GM18951 (cell line): ENCODE data around the gene OR14A16.

Experiments used
- POLR2A ChIP-seq: IDR thresholded peaks from 4 replicates; pipeline ENCODE4 v1.6.1; 2011; ENCODE audit warnings: mild to moderate bottlenecking; ENCODE audit not compliant: insufficient read length, insufficient read depth; ENCODE audit errors: extremely low read depth
- in situ Hi-C: fragments of 300-500 bp; cut with MboI; formaldehyde crosslinking; loops from one replicate; pipeline ENCODE4 v1.12.0; 2022; ENCODE audit warnings: low sequenced_read_pairs, mixed read lengths, inconsistent platforms; ENCODE audit not compliant: unreplicated experiment

Gene OR14A16, protein sequence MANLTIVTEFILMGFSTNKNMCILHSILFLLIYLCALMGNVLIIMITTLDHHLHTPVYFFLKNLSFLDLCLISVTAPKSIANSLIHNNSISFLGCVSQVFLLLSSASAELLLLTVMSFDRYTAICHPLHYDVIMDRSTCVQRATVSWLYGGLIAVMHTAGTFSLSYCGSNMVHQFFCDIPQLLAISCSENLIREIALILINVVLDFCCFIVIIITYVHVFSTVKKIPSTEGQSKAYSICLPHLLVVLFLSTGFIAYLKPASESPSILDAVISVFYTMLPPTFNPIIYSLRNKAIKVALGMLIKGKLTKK

DNA sequence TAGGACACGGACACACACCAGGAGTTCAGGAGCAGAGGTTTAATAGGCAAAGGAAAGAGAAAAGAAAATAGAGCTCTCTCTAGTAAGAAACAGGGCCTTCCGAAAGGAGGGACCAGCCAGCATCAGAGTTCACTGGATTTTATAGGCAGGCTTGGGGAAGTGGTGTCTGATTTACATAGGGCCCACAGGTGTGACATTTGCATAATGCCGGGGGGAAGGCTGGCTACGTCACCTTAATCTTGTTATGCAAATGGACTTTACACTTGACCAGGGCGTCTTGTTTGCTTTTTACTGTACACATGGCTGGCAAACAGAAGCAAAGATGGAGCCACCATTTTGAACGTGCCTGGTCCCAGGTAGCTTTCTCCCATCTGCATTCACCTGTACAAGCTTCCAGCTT lies at the start of gene OR14A16:
Gene OR14A16 (minus strand): TSS at position 97 of the 400 bp plus-strand sequence. CDS start 8,390 bp downstream, outside the sequence.
- in situ Hi-C loops, result no loop called here
- no peak for TF ChIP-seq POLR2A

DNA sequence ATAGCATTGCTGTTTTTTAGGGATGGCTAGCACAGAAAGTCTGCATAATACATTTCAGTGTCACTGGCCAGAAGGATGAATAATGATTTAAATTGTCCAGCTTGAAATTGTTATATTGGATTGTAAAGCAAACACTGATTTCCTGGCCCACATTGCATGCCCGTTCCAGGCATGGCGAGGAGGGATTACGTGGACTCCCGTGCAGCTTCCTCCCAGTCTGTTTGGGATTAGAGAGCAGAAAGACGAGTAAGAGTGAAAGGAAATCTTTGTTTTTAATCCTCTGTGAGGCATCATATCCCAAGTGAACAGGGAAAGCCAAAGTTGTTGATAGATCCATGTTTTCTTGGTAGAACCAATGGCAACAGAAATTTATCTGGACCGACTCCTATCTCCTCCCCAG lies 41.5 kb upstream of the OR14A16 start:
- in situ Hi-C loops, result no loop called here
- TF ChIP-seq POLR2A, result no peak

DNA sequence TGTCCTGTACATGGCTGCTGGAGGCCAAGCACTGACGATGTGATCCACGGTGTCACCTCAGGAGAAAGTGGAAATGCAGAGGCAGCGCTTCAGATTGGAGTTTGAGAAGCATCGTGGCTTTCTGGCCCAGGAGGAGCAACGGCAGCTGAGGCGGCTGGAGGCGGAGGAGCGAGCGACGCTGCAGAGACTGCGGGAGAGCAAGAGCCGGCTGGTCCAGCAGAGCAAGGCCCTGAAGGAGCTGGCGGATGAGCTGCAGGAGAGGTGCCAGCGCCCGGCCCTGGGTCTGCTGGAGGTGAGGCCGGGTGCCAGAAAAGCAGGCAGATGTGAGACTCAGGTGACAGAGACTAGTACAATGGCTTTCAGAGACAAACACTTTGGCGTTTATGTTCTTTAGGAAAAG lies 40.7 kb upstream of the OR14A16 start:
- TF ChIP-seq POLR2A, result no peak
- in situ Hi-C loops, result no loop called here

DNA sequence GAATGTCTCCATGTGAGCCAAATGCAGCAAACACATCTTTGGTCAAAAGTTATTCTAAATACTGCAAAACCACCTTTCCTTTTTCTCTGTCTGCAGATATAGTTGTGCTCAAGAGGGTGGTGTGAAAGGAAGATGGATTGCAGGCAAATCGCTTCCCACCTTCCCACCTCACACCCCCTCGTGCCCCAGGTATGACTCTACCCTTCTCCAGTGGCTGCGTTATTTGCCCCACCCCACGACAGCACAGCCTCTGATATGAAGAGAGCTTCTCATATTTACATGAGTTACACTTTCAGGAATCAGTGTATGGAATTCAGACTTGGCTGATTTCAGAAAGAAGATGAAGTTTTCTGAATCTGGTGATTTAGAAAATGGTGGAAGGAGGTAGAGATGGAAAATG lies 38.8 kb upstream of the OR14A16 start:
- in situ Hi-C loops, result no loop called here
- TF ChIP-seq POLR2A, result no peak

DNA sequence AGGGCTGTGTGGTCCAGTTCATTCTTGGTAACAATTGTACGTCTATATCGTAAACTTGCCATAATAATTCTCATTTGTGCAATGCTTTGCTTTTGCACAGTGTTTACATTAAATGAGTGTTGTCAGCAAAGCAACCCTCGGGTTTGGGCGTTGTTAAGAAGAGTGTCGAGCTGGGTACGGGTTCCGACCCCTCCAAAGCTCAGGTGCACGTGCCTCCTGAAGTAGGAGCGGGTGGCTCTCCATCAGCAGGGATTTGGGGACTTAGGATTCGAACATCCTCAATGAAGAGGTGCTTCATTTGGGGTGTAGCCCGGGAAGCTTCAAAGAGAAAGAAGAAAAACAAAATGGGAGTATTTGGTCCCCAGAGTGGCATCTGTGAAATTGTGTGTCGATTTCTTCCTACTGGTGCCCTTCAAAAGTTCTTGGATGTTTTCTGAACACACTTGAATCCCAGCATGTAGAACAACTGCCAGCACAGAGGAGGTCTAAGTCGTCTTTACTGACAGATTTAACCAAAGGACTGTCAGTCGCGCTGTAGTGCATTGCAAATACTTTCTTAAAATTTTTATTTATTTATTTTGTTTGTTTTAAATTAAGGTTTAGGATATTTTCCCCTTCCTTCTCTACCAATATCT lies 34.2 kb upstream of the OR14A16 start:
- TF ChIP-seq POLR2A, result no peak
- in situ Hi-C loops, result no loop called here

DNA sequence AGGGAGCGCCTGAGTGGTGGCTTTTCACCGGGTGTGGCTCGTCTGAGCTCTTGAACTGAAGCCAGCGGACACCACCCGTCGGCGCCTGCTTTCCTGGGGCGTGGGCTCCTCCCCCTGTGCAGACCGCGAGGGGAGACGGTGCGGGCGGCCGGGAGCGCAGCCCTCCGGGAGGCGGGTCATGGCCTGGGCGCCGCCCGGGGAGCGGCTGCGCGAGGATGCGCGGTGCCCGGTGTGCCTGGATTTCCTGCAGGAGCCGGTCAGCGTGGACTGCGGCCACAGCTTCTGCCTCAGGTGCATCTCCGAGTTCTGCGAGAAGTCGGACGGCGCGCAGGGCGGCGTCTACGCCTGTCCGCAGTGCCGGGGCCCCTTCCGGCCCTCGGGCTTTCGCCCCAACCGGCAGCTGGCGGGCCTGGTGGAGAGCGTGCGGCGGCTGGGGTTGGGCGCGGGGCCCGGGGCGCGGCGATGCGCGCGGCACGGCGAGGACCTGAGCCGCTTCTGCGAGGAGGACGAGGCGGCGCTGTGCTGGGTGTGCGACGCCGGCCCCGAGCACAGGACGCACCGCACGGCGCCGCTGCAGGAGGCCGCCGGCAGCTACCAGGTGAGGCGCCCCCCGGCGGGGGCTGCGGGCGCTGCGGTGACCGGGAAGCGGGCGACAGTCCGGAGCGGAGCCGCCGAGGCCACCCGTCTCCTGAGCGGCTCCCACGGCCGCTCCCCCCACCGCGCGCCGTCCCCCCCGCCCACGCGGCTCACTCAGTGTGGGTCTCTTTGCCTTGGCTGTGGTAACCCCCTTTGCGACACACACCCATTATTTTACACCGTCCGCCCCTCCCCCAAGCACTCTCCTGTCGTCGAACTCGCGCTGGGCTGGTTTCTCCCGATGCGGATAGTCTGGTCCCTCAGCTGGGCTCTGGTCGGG lies 33.4 kb upstream of the OR14A16 start, which contains the start of gene TRIM58:
Gene TRIM58 (plus strand): TSS at position 119 of the 916 bp plus-strand sequence. CDS start 60 bp downstream, at position 179.
- TF ChIP-seq POLR2A, result no peak
- in situ Hi-C loops, result no loop called here

DNA sequence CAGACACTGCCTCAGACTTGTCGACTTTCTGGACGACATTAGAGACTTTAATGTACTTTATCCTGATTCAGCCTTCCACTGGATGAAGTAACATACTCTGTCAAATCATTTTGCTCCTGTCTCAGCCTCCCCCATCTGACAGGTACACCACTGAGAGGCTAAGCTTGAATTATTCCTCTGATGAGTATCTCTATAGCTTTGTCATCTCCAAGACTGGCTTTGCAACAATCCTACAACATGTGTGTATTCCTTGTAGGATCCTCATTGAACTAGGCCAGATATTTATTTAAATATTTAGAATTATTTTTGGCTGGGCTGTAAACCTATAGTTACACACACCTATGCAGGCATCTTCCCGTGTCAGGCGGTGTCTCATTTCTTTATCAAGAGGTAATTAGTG lies 32.0 kb upstream of the OR14A16 start:
- in situ Hi-C loops, result no loop called here
- TF ChIP-seq POLR2A, result no peak

DNA sequence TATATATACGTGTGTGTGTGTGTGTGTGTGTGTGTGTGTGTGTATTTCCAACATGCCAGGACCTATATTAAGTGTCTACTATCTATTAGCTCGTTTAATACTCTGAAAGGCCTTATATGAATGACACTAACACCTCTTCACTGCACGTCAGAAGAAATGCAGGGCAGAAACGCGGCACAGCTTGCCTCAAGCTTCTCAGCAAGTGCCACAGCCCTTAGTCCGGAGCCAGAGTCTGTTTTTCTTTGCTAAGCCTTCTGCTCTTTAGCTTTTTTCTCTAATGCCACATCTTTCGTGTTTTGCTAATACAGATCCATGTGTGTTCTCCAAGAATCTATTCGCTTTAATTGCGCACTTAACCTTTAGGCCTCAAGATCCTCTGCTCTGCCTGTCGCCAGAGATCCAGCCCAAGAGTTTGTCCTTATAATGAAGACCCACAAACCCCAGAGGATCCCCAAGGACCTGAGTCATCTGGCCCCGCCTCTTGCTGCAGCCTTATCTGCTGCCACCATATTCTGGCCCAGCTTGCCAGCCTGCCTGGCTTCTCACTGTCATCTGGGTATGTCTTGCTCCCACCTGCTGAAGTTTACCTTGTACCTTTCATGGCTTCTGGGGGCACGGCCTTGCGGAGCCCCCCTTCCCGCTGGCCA lies 31.1 kb upstream of the OR14A16 start:
- TF ChIP-seq POLR2A, result no peak
- in situ Hi-C loops, result no loop called here

DNA sequence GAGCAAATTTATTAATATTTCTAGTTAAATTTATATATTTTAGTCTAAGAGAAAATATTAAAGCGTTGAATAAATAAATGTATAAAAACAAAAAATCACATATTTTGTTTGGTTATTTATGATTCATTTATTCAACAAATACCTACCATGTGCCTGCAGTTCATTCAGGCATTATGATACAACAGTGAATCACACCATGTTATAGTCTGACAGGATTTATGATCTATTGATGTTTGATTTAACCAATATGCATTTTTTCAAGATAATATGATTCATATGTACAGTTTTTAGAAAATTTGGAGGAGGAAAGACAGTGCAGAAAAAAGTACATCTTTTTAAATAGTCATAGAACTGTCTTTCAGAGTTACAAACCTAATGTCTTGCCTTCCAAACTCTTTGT lies 25.7 kb upstream of the OR14A16 start:
- TF ChIP-seq POLR2A, result no peak
- in situ Hi-C loops, result no loop called here

DNA sequence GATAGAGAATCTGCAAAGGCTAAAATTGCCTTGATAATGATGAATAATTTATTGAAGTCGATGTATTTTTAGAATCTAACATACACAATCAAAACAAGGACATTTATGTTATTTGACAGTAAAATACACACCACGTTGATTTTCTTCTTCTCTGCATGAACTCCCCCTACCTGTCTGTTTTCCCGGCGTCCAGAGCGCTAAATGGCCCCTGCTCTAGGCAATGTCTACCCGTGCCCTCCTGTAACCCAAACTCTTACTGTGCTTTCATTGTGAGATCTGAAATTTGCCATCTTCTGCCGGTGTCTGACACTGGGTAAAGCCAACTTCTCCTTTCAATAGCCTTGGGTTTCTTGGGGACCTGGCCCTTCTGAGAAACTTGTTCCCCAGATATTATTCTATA lies 24.4 kb upstream of the OR14A16 start:
- TF ChIP-seq POLR2A, result no peak
- in situ Hi-C loops, result no loop called here

DNA sequence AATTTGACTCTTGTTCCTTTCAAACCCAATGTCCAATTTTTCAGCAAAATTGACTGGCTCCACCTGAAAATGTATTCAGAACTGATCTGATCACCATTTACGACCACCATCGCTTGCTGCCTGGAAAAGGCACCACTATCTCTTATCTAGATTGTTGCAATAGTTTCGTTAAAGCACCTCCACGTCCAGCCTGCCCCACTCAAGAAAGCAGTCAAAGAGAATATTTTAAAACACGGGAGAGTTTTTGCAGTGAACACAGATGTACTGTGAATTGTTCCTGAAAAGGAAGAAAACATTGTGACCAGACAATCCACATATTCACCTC lies 21.7 kb upstream of the OR14A16 start:
- TF ChIP-seq POLR2A, result no peak
- in situ Hi-C loops, result no loop called here

DNA sequence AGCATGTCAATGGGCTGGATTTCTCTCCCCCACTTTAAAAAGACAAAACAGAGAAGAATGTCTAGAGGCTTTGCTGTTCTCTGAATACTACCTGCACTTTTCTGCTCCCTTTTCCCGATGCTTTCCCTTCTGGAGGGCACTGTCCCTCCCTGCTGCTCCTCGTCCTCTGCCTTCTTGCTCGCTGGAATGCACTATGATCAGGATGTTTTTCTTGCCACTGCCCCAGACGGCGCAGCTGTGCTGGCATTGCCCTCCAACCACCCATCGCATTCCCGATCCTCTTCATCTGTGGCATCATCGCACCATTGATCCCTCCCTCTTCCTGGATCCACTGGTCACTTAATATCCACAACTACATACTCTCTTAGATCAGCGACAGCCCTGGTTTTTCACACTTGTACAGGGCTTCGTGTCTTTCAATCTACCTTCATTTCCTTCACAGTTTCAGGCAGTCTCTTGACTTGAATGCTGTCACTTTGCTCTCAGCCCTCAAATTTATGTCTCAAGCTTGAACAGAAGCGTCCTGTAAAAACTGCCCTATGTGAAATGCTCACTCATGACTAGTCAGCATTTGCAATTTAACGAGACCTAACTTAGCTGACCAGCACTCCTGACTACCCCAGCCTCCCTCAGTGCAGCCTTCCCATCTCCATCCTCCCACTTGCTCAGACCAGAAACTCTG lies 21.2 kb upstream of the OR14A16 start:
- no peak for TF ChIP-seq POLR2A

More for the DNA sequence above, 21.2 kb upstream of the OR14A16 start:
- in situ Hi-C loops, result no loop called here
